K562 (cell line): ENCODE results near the gene NDUFAB1. TPM values are rescaled to one million over a fixed set of nuclear protein-coding genes. Genes with fewer than 3 reads are reported as not detected.

Source experiments
- CAMTA2 ChIP-seq: fragments of 250-450 bp; sonication (Bioruptor Pico); conservative IDR thresholded peaks from 2 replicates; pipeline ENCODE4 v1.5.1; 2022
- DIDO1 ChIP-seq: fragments of 450-650 bp; IDR thresholded peaks from 2 replicates; pipeline ENCODE4 v1.6.1; 2016; ENCODE audit warnings: low read depth, missing biosample characterization, missing genetic modification characterization
- HSF4 ChIP-seq: fragments of 250-450 bp; sonication (Bioruptor Pico); IDR thresholded peaks from 2 replicates; pipeline ENCODE4 v2.1.2; 2022; ENCODE audit warnings: mild to moderate bottlenecking, moderate library complexity, borderline replicate concordance
- MBD2 ChIP-seq: sonication (generic); IDR thresholded peaks from 2 replicates; pipeline ENCODE4 v1.6.1; 2016; ENCODE audit warnings: low read depth, borderline replicate concordance
- MXI1 ChIP-seq: IDR thresholded peaks from 2 replicates; pipeline ENCODE4 v1.6.1; 2011; ENCODE audit warnings: low read depth, mild to moderate bottlenecking, improper control_type of control experiment, low read length
- MYC ChIP-seq, 2 experiments: fragments of 250-450 bp in 1 of 2; sonication (Bioruptor Pico) in 1 of 2; IDR thresholded peaks; 2 replicates each; pipeline versions ENCODE4 v1.5.1 to v1.6.1; 2012 to 2021; ENCODE audit warnings: low read depth in 2 of 2, borderline replicate concordance in 1 of 2, improper control_type of control experiment in 1 of 2, low read length in 1 of 2, mild to moderate bottlenecking in 1 of 2, moderate library complexity in 1 of 2
- NCOA1 ChIP-seq: fragments of 450-650 bp; IDR thresholded peaks from 2 replicates; pipeline ENCODE4 v1.6.1; 2016; ENCODE audit warnings: low read depth
- NR2C2 ChIP-seq, 2 experiments: fragments of 200-800 bp in 1 of 2; sonication (Bioruptor generic) in 1 of 2; sonication (generic) in 1 of 2; formaldehyde crosslinking in 1 of 2; IDR thresholded peaks; 2 replicates each; pipeline versions ENCODE4 v1.6.1 to v1.8.0; 2016 to 2022; ENCODE audit warnings: mild to moderate bottlenecking in 1 of 2, missing compliant biosample characterization in 1 of 2, missing genetic modification characterization in 1 of 2, missing genetic modification reagents in 1 of 2
- USF1 ChIP-seq: sonication (generic); formaldehyde crosslinking; IDR thresholded peaks from 2 replicates; pipeline ENCODE4 v1.9.0; 2022; ENCODE audit warnings: mild to moderate bottlenecking, missing genetic modification reagents
- ZBTB17 ChIP-seq: fragments of 450-650 bp; formaldehyde crosslinking; IDR thresholded peaks from 2 replicates; pipeline ENCODE4 v1.4.0; 2020; ENCODE audit warnings: mild to moderate bottlenecking
- ZBTB40 ChIP-seq, 2 experiments: fragments of 450-650 bp in 1 of 2; sonication (generic) in 1 of 2; formaldehyde crosslinking in 1 of 2; IDR thresholded peaks; 2 replicates each; pipeline versions ENCODE4 v1.7.1 to v1.9.0; 2016 to 2022; ENCODE audit warnings: inconsistent platforms in 1 of 2, mild to moderate bottlenecking in 1 of 2, missing genetic modification reagents in 1 of 2
- ZFP30 ChIP-seq: fragments of 250-450 bp; sonication (Bioruptor Pico); IDR thresholded peaks from 2 replicates; pipeline ENCODE4 v1.8.0; 2022; ENCODE audit warnings: moderate library complexity, mild to moderate bottlenecking, inconsistent platforms, borderline replicate concordance
- ZZZ3 ChIP-seq: fragments of 450-650 bp; IDR thresholded peaks from 2 replicates; pipeline ENCODE4 v1.6.1; 2016; ENCODE audit warnings: antibody characterized with exemption, mild to moderate bottlenecking, moderate library complexity
- polyA plus RNA-seq, 8 experiments: library from polyadenylated mRNA; depleted of rRNA in 4 of 8; stranded (reverse) in 5 of 8; unstranded in 3 of 8; fragments of >200 nt; fragmentation: Nextera tagmentation in 2 of 8; fragmentation: Illumina TruSeq in 1 of 8; extraction: Ambion mirVana in 2 of 8; extraction: Trizol in 1 of 8; gene quantifications; 2 replicates each; pipeline versions ENCODE4 v1.2.1 to v1.2.3, GENCODE V29; 2011 to 2014; ENCODE audit warnings: inconsistent platforms in 1 of 8, missing spikeins in 1 of 8
- total RNA-seq, 7 experiments: library from RNA; depleted of rRNA in 6 of 7; stranded (reverse); fragments of >200 nt in 6 of 7; fragmentation: Illumina TruSeq in 2 of 7; extraction: Trizol in 2 of 7; gene quantifications; 2 replicates each; pipeline versions ENCODE4 v1.2.1 to v1.2.3, GENCODE V29; 2011 to 2021; ENCODE audit warnings: low replicate concordance in 1 of 7
- TF ChIP-seq, protein P1 (sequence below), 2 experiments: fragments of 450-650 bp in 1 of 2; sonication (generic) in 1 of 2; formaldehyde crosslinking in 1 of 2; IDR thresholded peaks in 1 of 2; conservative IDR thresholded peaks in 1 of 2; 2 replicates each; pipeline versions ENCODE4 v1.6.1 to v1.8.1; 2016 to 2023; ENCODE audit warnings: mild to moderate bottlenecking in 2 of 2, moderate library complexity in 2 of 2, inconsistent platforms in 1 of 2, missing genetic modification reagents in 1 of 2

Gene NDUFAB1
- total and polyA plus RNA-seq, 9 of the 15 experiments (the other 6 are each of a cell fraction or from before 2014, with no cell fraction given) = 123 to 481 (median 238) TPM

- peak; percentile 94 for TF ChIP-seq MYC (IDR thresholded peaks at IDR 0.05; ENCODE audit: low read depth, low read length)
- 0 out of 2 replicates have a peak, but pooled peaks have one; percentile 64 for TF ChIP-seq MYC (CRISPR knock-in tag; IDR thresholded peaks at IDR 0.05; ENCODE audit: borderline replicate concordance, low read depth)
- peak; percentile 83 for TF ChIP-seq USF1 (CRISPR knock-in tag)
- peak; percentile 70; the same call in 1 of the 2 replicates for TF ChIP-seq ZZZ3
- peak; percentile 71 for TF ChIP-seq MXI1
- TF ChIP-seq ZBTB17 = peak; percentile 100
- TF ChIP-seq, protein P1, sequence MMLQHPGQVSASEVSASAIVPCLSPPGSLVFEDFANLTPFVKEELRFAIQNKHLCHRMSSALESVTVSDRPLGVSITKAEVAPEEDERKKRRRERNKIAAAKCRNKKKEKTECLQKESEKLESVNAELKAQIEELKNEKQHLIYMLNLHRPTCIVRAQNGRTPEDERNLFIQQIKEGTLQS (IDR thresholded peaks at IDR 0.05) = no peak
- TF ChIP-seq, protein P1 (CRISPR knock-in tag; conservative IDR thresholded peaks at IDR 0.05) = peak; percentile 65; the same call in 1 of the 2 replicates
- no peak for TF ChIP-seq ZFP30 (CRISPR knock-in tag)
- TF ChIP-seq CAMTA2 (CRISPR knock-in tag) = no peak
- TF ChIP-seq MBD2 = peak; percentile 85
- peak; percentile 96 for TF ChIP-seq ZBTB40 (IDR thresholded peaks at IDR 0.05)
- no peak for TF ChIP-seq ZBTB40 (CRISPR knock-in tag; IDR thresholded peaks at IDR 0.05)
- peak; percentile 48; the same call in 1 of the 2 replicates for TF ChIP-seq NCOA1
- TF ChIP-seq NR2C2 (CRISPR knock-in tag; IDR thresholded peaks at IDR 0.05) = no peak
- peak; percentile 67 for TF ChIP-seq NR2C2 (tag; IDR thresholded peaks at IDR 0.05)
- no peak for TF ChIP-seq HSF4
- TF ChIP-seq DIDO1 = peak; percentile 89; the same call in 1 of the 2 replicates
These were observed 45.0 kb upstream of the NDUFAB1 start, which contains the start of the genes DCTN5 and PALB2 (continued) for GRCh38 chr16:23640931-23641765.
